ENCODE measurements around the gene DLX6.

The DLX6 gene

GRCh38 chr7:96989859-96990317, 15.5 kb upstream of the DLX6 start:
- ATAC-seq (replicated peaks) (no peak), DNase-seq (no peak)
- Mint-ChIP-seq H3K4me3 (no peak overlapping the region), H3K27ac (no peak overlapping the region), H3K4me1 (peaks cover 4 to 13% of the 10 kb centered on the region in 2 donors), H3K9me3 (peaks cover 3 to 6% of the 10 kb centered on the region in 2 donors), H3K27me3 (peaks cover 55 to 80% of the 10 kb centered on the region in 2 donors), H3K36me3 (peaks cover 2 to 5% of the 10 kb centered on the region in 2 donors)

GRCh38 chr7:96991546-96992191, 13.7 kb upstream of the DLX6 start:
- ATAC-seq (replicated peaks) (no peak), DNase-seq (no peak)
- H3K4me1 Mint-ChIP-seq = peaks cover 4 to 13% of the 10 kb centered on the region in 2 donors
- H3K36me3 Mint-ChIP-seq = peaks cover 2 to 5% of the 10 kb centered on the region in 2 donors
- H3K27me3 Mint-ChIP-seq = peaks cover 73 to 90% of the 10 kb centered on the region in 2 donors
- H3K4me3 Mint-ChIP-seq = no peak overlapping the region
- no peak overlapping the region for H3K27ac Mint-ChIP-seq
- peaks cover 3 to 6% of the 10 kb centered on the region in 2 donors for H3K9me3 Mint-ChIP-seq

- Mint-ChIP-seq H3K27me3 (peaks cover 75 to 92% of the 10 kb centered on the region in 2 donors), H3K36me3 (peaks cover 2 to 5% of the 10 kb centered on the region in 2 donors), H3K9me3 (peaks cover 3 to 6% of the 10 kb centered on the region in 2 donors), H3K27ac (peak overlapping the region; percentile 14), H3K4me3 (peak overlapping the region in 1 of 2 donors; percentile 23), H3K4me1 (peaks cover 4 to 13% of the 10 kb centered on the region in 2 donors)
- no peak for DNase-seq
- ATAC-seq (replicated peaks) = no peak
Observed at GRCh38 chr7:96992192-96993005, 13.0 kb upstream of the DLX6 start.

GRCh38 chr7:96993094-96993865, 12.1 kb upstream of the DLX6 start:
- no peak for ATAC-seq (replicated peaks)
- no peak overlapping the region for H3K4me3 Mint-ChIP-seq

GRCh38 chr7:96993980-96994379, 11.4 kb upstream of the DLX6 start:
- ATAC-seq (replicated peaks) (no peak), DNase-seq (no peak)
- Mint-ChIP-seq H3K4me3 (no peak overlapping the region), H3K9me3 (peaks cover 3 to 6% of the 10 kb centered on the region in 2 donors), H3K27me3 (peaks cover 78 to 94% of the 10 kb centered on the region in 2 donors), H3K27ac (no peak overlapping the region), H3K36me3 (peaks cover 2 to 5% of the 10 kb centered on the region in 2 donors), H3K4me1 (peaks cover 5 to 13% of the 10 kb centered on the region in 2 donors)

More at GRCh38 chr7:96993094-96993865, 12.1 kb upstream of the DLX6 start:
- peaks cover 78 to 94% of the 10 kb centered on the region in 2 donors for H3K27me3 Mint-ChIP-seq
- H3K4me1 Mint-ChIP-seq = peaks cover 4 to 13% of the 10 kb centered on the region in 2 donors
- H3K27ac Mint-ChIP-seq = no peak overlapping the region
- peaks cover 3 to 6% of the 10 kb centered on the region in 2 donors for H3K9me3 Mint-ChIP-seq
- no peak for DNase-seq
- peaks cover 2 to 5% of the 10 kb centered on the region in 2 donors for H3K36me3 Mint-ChIP-seq

- H3K27me3 Mint-ChIP-seq = peaks cover 78 to 95% of the 10 kb centered on the region in 2 donors
- no peak for DNase-seq
- H3K9me3 Mint-ChIP-seq = peaks cover 3 to 6% of the 10 kb centered on the region in 2 donors
- H3K4me1 Mint-ChIP-seq = peaks cover 5 to 13% of the 10 kb centered on the region in 2 donors
- no peak overlapping the region for H3K27ac Mint-ChIP-seq
- ATAC-seq (replicated peaks) = no peak
- no peak overlapping the region for H3K4me3 Mint-ChIP-seq
- H3K36me3 Mint-ChIP-seq = peaks cover 2 to 5% of the 10 kb centered on the region in 2 donors
Observed at GRCh38 chr7:96995406-96996110, 9.8 kb upstream of the DLX6 start.

GRCh38 chr7:96996111-96996957, 9.0 kb upstream of the DLX6 start:
- Mint-ChIP-seq H3K27ac (peak overlapping the region; percentile 27), H3K36me3 (peaks cover 2 to 5% of the 10 kb centered on the region in 2 donors), H3K4me1 (peaks cover 5 to 13% of the 10 kb centered on the region in 2 donors), H3K27me3 (peaks cover 86 to 100% of the 10 kb centered on the region in 2 donors), H3K9me3 (peaks cover 3 to 6% of the 10 kb centered on the region in 2 donors), H3K4me3 (no peak overlapping the region)
- DNase-seq (no peak), ATAC-seq (replicated peaks) (no peak)

- Mint-ChIP-seq H3K9me3 (peaks cover 3 to 6% of the 10 kb centered on the region in 2 donors), H3K27me3 (peaks cover 84 to 100% of the 10 kb centered on the region in 2 donors), H3K4me1 (peaks cover 5 to 11% of the 10 kb centered on the region in 2 donors), H3K27ac (peak overlapping the region; percentile 27), H3K36me3 (peaks cover 2 to 5% of the 10 kb centered on the region in 2 donors), H3K4me3 (no peak overlapping the region)
- ATAC-seq (replicated peaks) (no peak), DNase-seq (no peak)
Observed at GRCh38 chr7:96996958-96997511, 8.3 kb upstream of the DLX6 start.

- H3K9me3 Mint-ChIP-seq = peaks cover 3 to 5% of the 10 kb centered on the region in 2 donors
- peaks cover 2 to 5% of the 10 kb centered on the region in 2 donors for H3K36me3 Mint-ChIP-seq
- peak overlapping the region; percentile 16 for H3K27ac Mint-ChIP-seq
- H3K27me3 Mint-ChIP-seq = peaks cover 84 to 100% of the 10 kb centered on the region in 2 donors
- H3K4me1 Mint-ChIP-seq = peaks cover 5 to 6% of the 10 kb centered on the region in 2 donors
- H3K4me3 Mint-ChIP-seq = no peak overlapping the region
- DNase-seq (no peak), ATAC-seq (replicated peaks) (no peak)
Observed at GRCh38 chr7:96997512-96998032, 7.8 kb upstream of the DLX6 start.

GRCh38 chr7:96998333-96998732, 7.0 kb upstream of the DLX6 start:
- ATAC-seq (replicated peaks) (no peak), DNase-seq (no peak)
- Mint-ChIP-seq H3K27me3 (peaks cover 85 to 100% of the 10 kb centered on the region in 2 donors), H3K27ac (no peak overlapping the region), H3K36me3 (peaks cover 0 to 6% of the 10 kb centered on the region in 2 donors), H3K4me3 (peak overlapping the region in 1 of 2 donors; percentile 35), H3K9me3 (peaks cover 0 to 3% of the 10 kb centered on the region in 2 donors), H3K4me1 (peaks cover 0 to 3% of the 10 kb centered on the region in 2 donors)

- no peak overlapping the region for H3K27ac Mint-ChIP-seq
- H3K4me1 Mint-ChIP-seq = peaks cover 0 to 3% of the 10 kb centered on the region in 2 donors
- H3K36me3 Mint-ChIP-seq = peaks cover 0 to 6% of the 10 kb centered on the region in 2 donors
- peaks cover 0 to 3% of the 10 kb centered on the region in 2 donors for H3K9me3 Mint-ChIP-seq
- peaks cover 82 to 100% of the 10 kb centered on the region in 2 donors for H3K27me3 Mint-ChIP-seq
- H3K4me3 Mint-ChIP-seq = no peak overlapping the region
- ATAC-seq (replicated peaks) (no peak), DNase-seq (no peak)
Observed at GRCh38 chr7:96998744-96999143, 6.6 kb upstream of the DLX6 start.

GRCh38 chr7:97001221-97001620, 4.1 kb upstream of the DLX6 start:
- H3K9me3 Mint-ChIP-seq = peaks cover 0 to 3% of the 10 kb centered on the region in 2 donors

More at GRCh38 chr7:97001221-97001620, 4.1 kb upstream of the DLX6 start:
- ATAC-seq (replicated peaks) = no peak
- H3K27ac Mint-ChIP-seq = no peak overlapping the region
- peaks cover 0 to 6% of the 10 kb centered on the region in 2 donors for H3K36me3 Mint-ChIP-seq
- H3K4me3 Mint-ChIP-seq = no peak overlapping the region
- peaks cover 8 to 10% of the 10 kb centered on the region in 2 donors for H3K4me1 Mint-ChIP-seq
- H3K27me3 Mint-ChIP-seq = peaks cover 71 to 93% of the 10 kb centered on the region in 2 donors
- no peak for DNase-seq
